Hepatocyte (in vitro differentiated cells): ENCODE measurements around the gene CAV1. TPM values are rescaled to one million over a fixed set of nuclear protein-coding genes. Genes with fewer than 3 reads are reported as not detected.

Experiments
- DNase-seq: peaks from one replicate; pipeline ENCODE4 v3.0.0-alpha.2; 2016; ENCODE audit warnings: low spot score
- H2AFZ ChIP-seq: fragments of 200-600 bp; sonication (generic); 2 replicates; pipeline ENCODE4 v1.6.0; 2016; ENCODE audit warnings: antibody characterized with exemption, mild to moderate bottlenecking
- H3K27ac ChIP-seq: fragments of 200-600 bp; sonication (generic); 2 replicates; pipeline ENCODE4 v1.5.1; 2016; ENCODE audit warnings: mild to moderate bottlenecking
- H3K27me3 ChIP-seq: fragments of 200-600 bp; sonication (generic); 2 replicates; pipeline ENCODE4 v1.6.1; 2016
- H3K36me3 ChIP-seq: fragments of 200-600 bp; sonication (generic); replicated peaks from 2 replicates; pipeline ENCODE4 v1.5.1; 2016; ENCODE audit warnings: low read depth; ENCODE audit not compliant: insufficient read depth
- H3K4me1 ChIP-seq: fragments of 200-600 bp; sonication (generic); 2 replicates; pipeline ENCODE4 v1.5.1; 2016; ENCODE audit warnings: mild to moderate bottlenecking, moderate library complexity; ENCODE audit not compliant: insufficient read depth
- H3K4me2 ChIP-seq: fragments of 200-600 bp; sonication (generic); 2 replicates; pipeline ENCODE4 v1.6.0; 2016
- H3K4me3 ChIP-seq: fragments of 200-600 bp; sonication (generic); 2 replicates; pipeline ENCODE4 v1.5.1; 2016; ENCODE audit warnings: mild to moderate bottlenecking
- H3K79me2 ChIP-seq: fragments of 200-600 bp; sonication (generic); 2 replicates; pipeline ENCODE4 v1.6.0; 2017; ENCODE audit warnings: mild to moderate bottlenecking
- H3K9me2 ChIP-seq: fragments of 200-600 bp; sonication (generic); replicated peaks from 2 replicates; pipeline ENCODE4 v1.6.0; 2017; ENCODE audit warnings: mild to moderate bottlenecking; ENCODE audit not compliant: insufficient read depth
- H3K9me3 ChIP-seq: fragments of 200-600 bp; sonication (generic); 2 replicates; pipeline ENCODE4 v1.5.1; 2016; ENCODE audit warnings: low read depth, mild to moderate bottlenecking
- H4K20me1 ChIP-seq: fragments of 200-600 bp; sonication (generic); 2 replicates; pipeline ENCODE4 v1.6.0; 2016; ENCODE audit warnings: mild to moderate bottlenecking; ENCODE audit not compliant: insufficient read depth, poor library complexity, severe bottlenecking
- EZH2 ChIP-seq: fragments of 200-600 bp; sonication (generic); IDR thresholded peaks from 2 replicates; pipeline ENCODE4 v1.6.1; 2016; ENCODE audit warnings: antibody characterized with exemption, mild to moderate bottlenecking, borderline replicate concordance
- EZH2phosphoT487 ChIP-seq: fragments of 200-600 bp; sonication (generic); IDR thresholded peaks from one replicate; pipeline ENCODE4 v1.6.1; 2018; ENCODE audit warnings: antibody characterized with exemption, mild to moderate bottlenecking, low read depth, moderate library complexity; ENCODE audit not compliant: unreplicated experiment, severe bottlenecking
- WGBS: methylation state at CpG from one replicate; pipeline ENCODE4 v1.1.6; 2016; ENCODE audit warnings: low lambda C conversion rate; ENCODE audit errors: missing lambda C conversion rate; 5-methylcytosine and 5-hydroxymethylcytosine counted together
- polyA plus RNA-seq: library from polyadenylated mRNA; unstranded; fragments of >200 nt; fragmentation: Nextera tagmentation; extraction: Ambion mirVana; gene quantifications from 2 replicates; pipeline ENCODE4 v1.2.1, GENCODE V29; 2016
- total RNA-seq: library from RNA; depleted of rRNA; stranded (reverse); fragments of >200 nt; gene quantifications from 2 replicates; pipeline ENCODE4 v1.2.3, GENCODE V29; 2014
- TF ChIP-seq, protein P1 (sequence below): fragments of 200-600 bp; sonication (generic); IDR thresholded peaks from 2 replicates; pipeline ENCODE4 v1.5.1; 2016; ENCODE audit warnings: antibody characterized with exemption, mild to moderate bottlenecking; ENCODE audit not compliant: poor library complexity

CAV1 gene
- total and polyA plus RNA-seq, 2 experiments from 2014 or later: 36.0 to 43.3 TPM

DNA sequence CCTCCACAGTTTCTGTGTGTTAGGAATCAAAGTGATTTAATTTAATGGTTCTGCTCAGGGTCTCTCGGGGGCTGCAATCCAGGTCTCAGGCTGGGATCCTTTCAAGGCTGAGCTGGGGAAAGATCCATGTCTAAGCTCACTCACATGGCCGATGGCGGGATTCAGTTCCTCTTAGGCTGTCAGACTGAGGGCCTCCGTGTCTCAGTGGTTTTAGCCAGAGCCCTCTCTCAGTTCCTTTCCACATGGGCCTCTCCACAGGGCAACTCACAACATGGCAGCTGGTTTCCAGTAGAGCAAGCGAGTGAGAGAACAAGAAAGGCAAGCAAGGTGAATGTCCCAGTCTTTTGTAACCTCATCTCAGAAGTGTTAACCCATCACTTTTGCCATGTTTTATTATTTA is 26.9 kb downstream of the CAV1 start:
- H3K4me2 ChIP-seq: no peak overlapping the region
- WGBS: 97% methylated on average over 5 of the region's 5 CpGs
- no peak overlapping the region for H2AFZ ChIP-seq
- H3K27me3 ChIP-seq: no peaks in the 10 kb centered on the region
- H3K9me3 ChIP-seq: no peaks in the 10 kb centered on the region
- H4K20me1 ChIP-seq: no peaks in the 10 kb centered on the region
- H3K27ac ChIP-seq: no peak overlapping the region
- no peaks in the 10 kb centered on the region for H3K4me1 ChIP-seq
- no peak overlapping the region for H3K4me3 ChIP-seq
- no peaks in the 10 kb centered on the region for H3K36me3 ChIP-seq
- no peak for DNase-seq
- H3K9me2 ChIP-seq: no peaks in the 10 kb centered on the region
- no peak for TF ChIP-seq EZH2phosphoT487
- no peak for TF ChIP-seq EZH2
- TF ChIP-seq, protein P1, sequence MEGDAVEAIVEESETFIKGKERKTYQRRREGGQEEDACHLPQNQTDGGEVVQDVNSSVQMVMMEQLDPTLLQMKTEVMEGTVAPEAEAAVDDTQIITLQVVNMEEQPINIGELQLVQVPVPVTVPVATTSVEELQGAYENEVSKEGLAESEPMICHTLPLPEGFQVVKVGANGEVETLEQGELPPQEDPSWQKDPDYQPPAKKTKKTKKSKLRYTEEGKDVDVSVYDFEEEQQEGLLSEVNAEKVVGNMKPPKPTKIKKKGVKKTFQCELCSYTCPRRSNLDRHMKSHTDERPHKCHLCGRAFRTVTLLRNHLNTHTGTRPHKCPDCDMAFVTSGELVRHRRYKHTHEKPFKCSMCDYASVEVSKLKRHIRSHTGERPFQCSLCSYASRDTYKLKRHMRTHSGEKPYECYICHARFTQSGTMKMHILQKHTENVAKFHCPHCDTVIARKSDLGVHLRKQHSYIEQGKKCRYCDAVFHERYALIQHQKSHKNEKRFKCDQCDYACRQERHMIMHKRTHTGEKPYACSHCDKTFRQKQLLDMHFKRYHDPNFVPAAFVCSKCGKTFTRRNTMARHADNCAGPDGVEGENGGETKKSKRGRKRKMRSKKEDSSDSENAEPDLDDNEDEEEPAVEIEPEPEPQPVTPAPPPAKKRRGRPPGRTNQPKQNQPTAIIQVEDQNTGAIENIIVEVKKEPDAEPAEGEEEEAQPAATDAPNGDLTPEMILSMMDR: no peak
- H3K79me2 ChIP-seq: no peaks in the 10 kb centered on the region

DNA sequence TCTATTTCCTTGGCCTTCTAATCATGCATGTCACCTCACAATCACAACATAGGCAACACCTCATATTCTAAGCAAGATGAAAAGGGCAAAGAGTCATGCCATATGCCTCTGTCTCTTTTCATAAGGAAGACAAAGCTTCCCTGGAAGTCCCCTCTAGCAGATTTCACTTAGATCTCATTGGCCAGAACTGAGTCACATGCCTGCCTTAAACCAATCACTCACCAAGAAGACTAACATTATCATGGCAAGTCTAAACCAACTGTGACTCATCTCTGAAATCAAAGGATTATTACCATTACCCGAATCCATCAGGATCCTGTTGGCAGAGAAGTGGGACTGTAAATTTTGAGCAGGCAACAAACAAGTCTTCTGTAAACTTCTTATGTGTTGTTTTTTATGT is 27.8 kb downstream of the CAV1 start:
- no peak overlapping the region for H3K4me2 ChIP-seq
- no peaks in the 10 kb centered on the region for H3K9me3 ChIP-seq
- H2AFZ ChIP-seq: no peak overlapping the region
- no peak for DNase-seq
- H4K20me1 ChIP-seq: no peaks in the 10 kb centered on the region
- no peaks in the 10 kb centered on the region for H3K79me2 ChIP-seq
- no peak overlapping the region for H3K27ac ChIP-seq
- no peaks in the 10 kb centered on the region for H3K36me3 ChIP-seq
- no peaks in the 10 kb centered on the region for H3K27me3 ChIP-seq
- H3K4me3 ChIP-seq: no peak overlapping the region
- 76% methylated on average over 1 of the region's 1 CpG for WGBS
- no peaks in the 10 kb centered on the region for H3K4me1 ChIP-seq
- TF ChIP-seq, protein P1: no peak
- TF ChIP-seq EZH2: no peak
- no peak for TF ChIP-seq EZH2phosphoT487
- no peaks in the 10 kb centered on the region for H3K9me2 ChIP-seq

DNA sequence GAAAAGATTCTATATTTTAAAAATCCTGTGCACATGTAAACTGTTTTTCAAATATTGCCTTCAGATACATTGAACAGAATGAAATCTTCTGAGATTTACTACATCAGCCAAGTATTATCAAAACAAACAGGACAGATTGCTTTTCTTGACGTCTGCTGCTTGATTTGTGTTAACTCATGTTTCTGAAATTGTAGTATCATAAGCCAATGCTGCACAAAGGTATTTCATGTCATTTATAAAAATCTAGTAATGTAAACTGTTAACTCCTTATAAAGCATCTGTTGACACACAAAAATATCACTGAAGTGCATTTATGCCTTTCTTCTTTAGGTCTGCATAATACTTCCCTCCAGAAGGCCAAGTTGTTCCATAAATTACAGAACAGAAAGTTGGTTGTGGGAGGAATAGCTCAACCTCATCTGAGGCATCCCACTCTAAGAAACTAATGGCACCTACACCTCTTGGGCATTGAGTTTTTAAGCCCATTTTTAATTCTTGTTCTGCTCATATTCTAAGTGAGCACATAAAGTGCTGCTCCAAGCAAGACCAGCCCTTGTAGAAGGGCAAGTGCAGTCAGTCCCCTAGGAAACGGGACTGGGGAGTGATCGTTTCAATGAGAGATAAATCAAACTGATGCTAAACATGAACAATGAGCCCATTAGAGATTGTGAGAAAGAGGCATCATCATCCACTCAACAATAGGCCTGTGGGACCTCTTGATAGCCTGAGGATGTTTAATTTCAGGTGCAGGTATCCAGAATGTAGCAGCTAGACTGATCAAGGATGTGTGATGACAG is 28.5 kb downstream of the CAV1 start:
- TF ChIP-seq, protein P1: no peak
- TF ChIP-seq EZH2phosphoT487 (no peak), EZH2 (no peak)
- H3K4me1 ChIP-seq: no peaks in the 10 kb centered on the region
- no peak for DNase-seq
- H3K9me3 ChIP-seq: no peaks in the 10 kb centered on the region
- 77% methylated on average over 3 of the region's 3 CpGs for WGBS
- H3K4me2 ChIP-seq: no peak overlapping the region
- H3K4me3 ChIP-seq: no peak overlapping the region
- no peaks in the 10 kb centered on the region for H3K27me3 ChIP-seq
- H3K79me2 ChIP-seq: no peaks in the 10 kb centered on the region
- no peak overlapping the region for H2AFZ ChIP-seq
- H3K27ac ChIP-seq: no peak overlapping the region
- H3K36me3 ChIP-seq: no peaks in the 10 kb centered on the region
- H3K9me2 ChIP-seq: no peaks in the 10 kb centered on the region
- H4K20me1 ChIP-seq: no peaks in the 10 kb centered on the region
